Natural killer cell (primary cell): ENCODE results near the gene EHMT1. TPM values are rescaled to one million over a fixed set of nuclear protein-coding genes. Genes with fewer than 3 reads are reported as not detected.

Experiments
- ATAC-seq, 3 donors: fragments of 150-1000 bp in 2 of 3; fragments of 200-7000 bp in 1 of 3; cut with Tn5 transposase; 1 replicate in 1 of 3; 2 replicates in 2 of 3; pipeline ENCODE4 v1.10.0; 2021; ENCODE audit warnings: mild to moderate bottlenecking in 2 of 3, moderate library complexity in 2 of 3
- DNase-seq, 2 donors: peaks; one replicate each; pipeline versions ENCODE4 v3.0.0 to v3.0.0-alpha.2; 2013 to 2021; ENCODE audit warnings: mixed read lengths in 1 of 2
- H3K27ac ChIP-seq: one replicate; pipeline ENCODE4 v1.5.1; 2013; ENCODE audit warnings: mild to moderate bottlenecking, low read length
- H3K27me3 ChIP-seq: one replicate; pipeline ENCODE4 v1.6.1; 2013; ENCODE audit warnings: low read length; ENCODE audit not compliant: control insufficient read depth, insufficient read depth
- H3K36me3 ChIP-seq: one replicate; pipeline ENCODE4 v1.6.1; 2013; ENCODE audit warnings: low read length; ENCODE audit not compliant: control insufficient read depth, insufficient read depth
- H3K4me1 ChIP-seq: one replicate; pipeline ENCODE4 v1.6.1; 2013; ENCODE audit warnings: low read length; ENCODE audit not compliant: control insufficient read depth, insufficient read depth
- H3K4me3 ChIP-seq: one replicate; pipeline ENCODE4 v1.5.1; 2013; ENCODE audit warnings: low read length
- H3K9me3 ChIP-seq: one replicate; pipeline ENCODE4 v1.6.1; 2013; ENCODE audit warnings: low read length; ENCODE audit not compliant: control insufficient read depth, insufficient read depth
- H3K27ac Mint-ChIP-seq, 2 donors: one replicate each; pipeline ENCODE4 v1.8.0; 2022; ENCODE audit warnings: mild to moderate bottlenecking in 2 of 2, mixed read lengths in 2 of 2, moderate library complexity in 1 of 2
- H3K27me3 Mint-ChIP-seq, 2 donors: one replicate each; pipeline ENCODE4 v1.8.0; 2022; ENCODE audit warnings: low read depth in 2 of 2, mixed read lengths in 2 of 2
- H3K36me3 Mint-ChIP-seq: one replicate; pipeline ENCODE4 v1.8.0; 2022; ENCODE audit warnings: mixed read lengths
- H3K4me1 Mint-ChIP-seq, 2 donors: one replicate each; pipeline ENCODE4 v1.8.0; 2022; ENCODE audit warnings: mixed read lengths in 2 of 2
- H3K4me3 Mint-ChIP-seq: one replicate; pipeline ENCODE4 v1.8.0; 2022; ENCODE audit warnings: mild to moderate bottlenecking, moderate library complexity, mixed read lengths
- H3K9me3 Mint-ChIP-seq, 2 donors: one replicate each; pipeline ENCODE4 v1.8.0; 2022; ENCODE audit warnings: mixed read lengths in 2 of 2
- WGBS: methylation state at CpG from one replicate; pipeline ENCODE4 v1.1.7; 2013; ENCODE audit warnings: missing lambda C conversion rate; ENCODE audit not compliant: insufficient coverage; 5-methylcytosine and 5-hydroxymethylcytosine counted together
- intact Hi-C: fragments of 100-400 bp; cut with micrococcal nuclease; formaldehyde crosslinking; loops from one replicate; pipeline ENCODE4 v1.14.2; 2022
- total RNA-seq, 4 donors: library from RNA; stranded (reverse); fragments of 120-200 nt in 1 of 4; gene quantifications; one replicate each; pipeline versions ENCODE4 v1.2.3 to v1.2.4, GENCODE V29; 2013 to 2022
- TF ChIP-seq, protein P1 (sequence below): fragments of 200-600 bp; IDR thresholded peaks from one replicate; pipeline ENCODE4 v1.8.0; 2022; ENCODE audit warnings: antibody characterized with exemption

Gene EHMT1
- total RNA-seq, 3 donors from 2014 or later (not counting 1 experiment from before 2014, with no cell fraction given), result 173 to 200 (median 176) TPM

DNA sequence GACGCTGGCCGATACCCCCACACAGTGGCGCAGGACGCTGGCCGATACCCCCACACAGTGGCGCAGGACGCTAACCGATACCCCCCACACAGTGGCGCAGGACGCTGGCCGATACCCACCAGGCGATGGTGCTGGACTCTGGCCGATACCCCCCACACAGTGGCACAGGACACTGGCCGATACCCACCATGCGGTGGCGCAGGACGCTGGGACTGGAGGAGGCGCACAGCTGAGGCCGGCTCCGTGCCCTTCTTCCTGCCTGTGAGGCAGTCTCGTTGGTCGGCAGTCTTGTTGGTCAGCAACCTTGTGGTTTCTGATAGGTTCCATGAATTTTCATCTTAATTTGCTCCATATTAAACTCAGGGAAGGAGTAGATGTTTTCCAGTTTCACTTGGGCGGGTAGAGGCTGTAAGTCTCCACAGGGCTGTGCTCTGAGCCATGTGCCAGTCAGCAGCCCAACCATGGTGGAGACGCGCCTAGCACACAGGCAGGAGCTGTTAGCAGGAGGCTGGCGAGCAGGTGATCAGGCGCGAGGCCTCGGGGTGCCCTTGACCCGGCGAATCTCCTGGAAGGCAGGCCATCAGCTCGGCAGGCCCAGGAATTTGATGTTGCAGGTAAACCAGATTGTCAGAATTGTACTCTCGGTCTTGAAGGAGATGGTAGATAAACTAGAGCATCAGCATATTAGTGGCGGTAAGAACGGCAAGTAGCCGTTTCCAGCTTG, 75.6 kb downstream of the EHMT1 start:
- TF ChIP-seq, protein P1, sequence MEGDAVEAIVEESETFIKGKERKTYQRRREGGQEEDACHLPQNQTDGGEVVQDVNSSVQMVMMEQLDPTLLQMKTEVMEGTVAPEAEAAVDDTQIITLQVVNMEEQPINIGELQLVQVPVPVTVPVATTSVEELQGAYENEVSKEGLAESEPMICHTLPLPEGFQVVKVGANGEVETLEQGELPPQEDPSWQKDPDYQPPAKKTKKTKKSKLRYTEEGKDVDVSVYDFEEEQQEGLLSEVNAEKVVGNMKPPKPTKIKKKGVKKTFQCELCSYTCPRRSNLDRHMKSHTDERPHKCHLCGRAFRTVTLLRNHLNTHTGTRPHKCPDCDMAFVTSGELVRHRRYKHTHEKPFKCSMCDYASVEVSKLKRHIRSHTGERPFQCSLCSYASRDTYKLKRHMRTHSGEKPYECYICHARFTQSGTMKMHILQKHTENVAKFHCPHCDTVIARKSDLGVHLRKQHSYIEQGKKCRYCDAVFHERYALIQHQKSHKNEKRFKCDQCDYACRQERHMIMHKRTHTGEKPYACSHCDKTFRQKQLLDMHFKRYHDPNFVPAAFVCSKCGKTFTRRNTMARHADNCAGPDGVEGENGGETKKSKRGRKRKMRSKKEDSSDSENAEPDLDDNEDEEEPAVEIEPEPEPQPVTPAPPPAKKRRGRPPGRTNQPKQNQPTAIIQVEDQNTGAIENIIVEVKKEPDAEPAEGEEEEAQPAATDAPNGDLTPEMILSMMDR, result no peak
- intact Hi-C loops, result no loop called here
- no peak overlapping the region for H3K27ac ChIP-seq
- H3K9me3 ChIP-seq, result no peaks in the 10 kb centered on the region
- H3K4me1 ChIP-seq, result peaks cover 46% of the 10 kb centered on the region
- H3K27me3 ChIP-seq, result no peaks in the 10 kb centered on the region
- H3K36me3 ChIP-seq, result no peaks in the 10 kb centered on the region
- DNase-seq (no peak), ATAC-seq (no peak)
- peaks cover 71 to 73% of the 10 kb centered on the region in 2 donors for H3K4me1 Mint-ChIP-seq
- no peak overlapping the region for H3K27ac Mint-ChIP-seq
- H3K27me3 Mint-ChIP-seq, result no peaks in the 10 kb centered on the region
- no peak overlapping the region for H3K4me3 Mint-ChIP-seq
- WGBS, result 96% methylated on average over 36 of the region's 36 CpGs
- no peak overlapping the region for H3K4me3 ChIP-seq
- no peaks in the 10 kb centered on the region for H3K36me3 Mint-ChIP-seq
- H3K9me3 Mint-ChIP-seq, result no peaks in the 10 kb centered on the region

DNA sequence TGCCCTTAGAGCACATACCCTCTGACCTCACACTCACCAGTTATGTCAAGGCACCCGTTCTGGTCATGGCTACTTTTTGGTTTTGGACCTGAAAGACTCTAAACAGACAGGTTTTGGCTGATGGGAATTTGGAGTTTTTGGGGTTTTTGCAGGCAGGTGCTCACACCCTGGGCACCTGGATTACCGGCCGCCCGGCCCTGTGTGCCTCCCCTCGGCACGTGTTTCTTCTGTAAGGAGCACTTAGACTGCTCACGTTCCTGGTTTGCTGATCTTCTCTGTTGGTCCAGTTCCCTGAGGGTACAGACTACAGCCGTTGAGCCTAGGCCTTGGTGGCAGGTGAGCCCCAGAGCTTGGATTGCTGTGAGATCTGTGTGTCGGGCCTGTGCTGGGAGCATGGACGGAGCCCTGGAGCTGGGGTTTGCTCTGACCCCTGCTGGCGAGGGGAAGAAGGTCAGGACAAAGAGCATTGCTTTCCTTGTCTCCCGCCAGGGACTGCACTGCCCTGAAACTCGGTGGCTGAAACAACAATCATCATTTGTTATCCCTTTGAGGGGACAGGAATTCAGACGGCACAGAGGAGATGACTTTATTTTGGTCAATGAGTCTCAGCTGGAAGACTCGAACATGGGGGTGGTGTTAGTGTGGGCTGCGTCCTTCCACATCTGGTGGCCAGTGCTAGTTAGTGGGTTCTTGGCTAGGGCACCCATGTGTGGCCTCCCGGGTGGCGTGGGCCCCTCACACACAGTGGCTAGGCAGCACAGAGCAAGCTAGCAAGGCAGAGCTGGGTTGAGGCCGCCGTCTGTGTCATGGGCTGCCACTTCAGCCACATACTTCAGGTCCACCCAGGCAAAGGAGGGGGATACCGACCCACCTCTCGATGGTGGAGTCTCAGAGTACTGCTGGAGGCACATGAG, 76.4 kb downstream of the EHMT1 start:
- WGBS, result 80% methylated on average over 22 of the region's 22 CpGs
- Histone ChIP-seq H3K4me3 (no peak overlapping the region), H3K9me3 (no peaks in the 10 kb centered on the region), H3K4me1 (peaks cover 41% of the 10 kb centered on the region), H3K36me3 (no peaks in the 10 kb centered on the region), H3K27ac (no peak overlapping the region), H3K27me3 (no peaks in the 10 kb centered on the region)
- peak; percentile 55 to 81 (median 71) for ATAC-seq
- Mint-ChIP-seq H3K4me3 (no peak overlapping the region), H3K27me3 (no peaks in the 10 kb centered on the region), H3K36me3 (no peaks in the 10 kb centered on the region), H3K27ac (peak overlapping the region; percentile 65 to 67), H3K4me1 (peaks cover 64 to 67% of the 10 kb centered on the region in 2 donors), H3K9me3 (no peaks in the 10 kb centered on the region)
- intact Hi-C loops, result no loop called here
- DNase-seq, result peak in 1 of 2 donors; percentile 50
- TF ChIP-seq, protein P1, result peak; percentile 41

DNA sequence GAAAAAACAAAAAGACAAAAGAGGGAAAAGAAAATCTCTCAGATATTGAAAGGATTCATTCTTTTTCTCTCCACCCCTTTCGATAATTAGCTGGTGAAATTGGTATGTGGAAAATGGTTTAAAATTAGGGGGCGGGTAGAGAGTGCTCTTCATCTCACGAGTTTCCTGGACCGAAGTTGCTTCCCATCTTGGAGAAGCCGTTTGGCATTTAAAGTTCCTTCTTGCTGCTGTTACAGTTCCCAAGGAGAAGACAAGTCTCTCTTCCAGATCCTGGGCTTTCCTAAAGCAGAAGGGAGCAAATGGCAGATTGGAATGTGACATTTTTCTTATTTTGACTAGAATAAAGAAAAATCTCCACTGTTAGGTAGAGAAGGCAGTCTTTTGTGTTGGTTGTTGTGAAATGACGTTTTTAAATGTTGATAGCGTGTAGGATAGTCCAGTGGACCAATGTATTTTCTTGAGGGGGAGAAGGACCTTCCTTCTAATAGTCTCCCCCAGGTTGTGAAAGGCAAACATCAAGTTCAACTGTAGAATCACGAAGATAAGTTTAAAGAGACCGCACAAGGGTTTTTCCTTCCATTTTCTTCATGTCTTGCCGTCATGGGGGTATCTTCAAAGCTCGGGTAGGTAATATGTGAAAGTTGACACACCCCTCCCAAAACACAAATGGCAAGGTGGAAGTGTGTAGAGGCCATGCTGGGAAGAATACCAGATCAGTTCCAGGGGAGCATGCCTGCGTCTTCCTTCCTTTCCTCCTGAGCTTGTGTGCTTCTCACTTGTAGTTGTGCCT, 77.5 kb downstream of the EHMT1 start:
- Histone ChIP-seq H3K4me1 (peaks cover 40% of the 10 kb centered on the region), H3K27ac (no peak overlapping the region), H3K9me3 (no peaks in the 10 kb centered on the region), H3K36me3 (no peaks in the 10 kb centered on the region), H3K27me3 (no peaks in the 10 kb centered on the region), H3K4me3 (no peak overlapping the region)
- intact Hi-C loops, result no loop called here
- DNase-seq, result no peak
- Mint-ChIP-seq H3K4me1 (peaks cover 62 to 67% of the 10 kb centered on the region in 2 donors), H3K9me3 (no peaks in the 10 kb centered on the region), H3K27ac (peak overlapping the region; percentile 67 to 79), H3K27me3 (no peaks in the 10 kb centered on the region), H3K4me3 (no peak overlapping the region), H3K36me3 (no peaks in the 10 kb centered on the region)
- ATAC-seq, result no peak
- TF ChIP-seq, protein P1, result no peak
- WGBS, result 94% methylated on average over 9 of the region's 12 CpGs
